ENCODE data around the gene PSME2. TPM values are rescaled to one million over a fixed set of nuclear protein-coding genes. Genes with fewer than 3 reads are reported as not detected.

The PSME2 gene
- total and polyA plus RNA-seq, 9 of the 15 experiments (the other 6 are each of a cell fraction or from before 2014, with no cell fraction given): 111 to 579 (median 159) TPM

DNA sequence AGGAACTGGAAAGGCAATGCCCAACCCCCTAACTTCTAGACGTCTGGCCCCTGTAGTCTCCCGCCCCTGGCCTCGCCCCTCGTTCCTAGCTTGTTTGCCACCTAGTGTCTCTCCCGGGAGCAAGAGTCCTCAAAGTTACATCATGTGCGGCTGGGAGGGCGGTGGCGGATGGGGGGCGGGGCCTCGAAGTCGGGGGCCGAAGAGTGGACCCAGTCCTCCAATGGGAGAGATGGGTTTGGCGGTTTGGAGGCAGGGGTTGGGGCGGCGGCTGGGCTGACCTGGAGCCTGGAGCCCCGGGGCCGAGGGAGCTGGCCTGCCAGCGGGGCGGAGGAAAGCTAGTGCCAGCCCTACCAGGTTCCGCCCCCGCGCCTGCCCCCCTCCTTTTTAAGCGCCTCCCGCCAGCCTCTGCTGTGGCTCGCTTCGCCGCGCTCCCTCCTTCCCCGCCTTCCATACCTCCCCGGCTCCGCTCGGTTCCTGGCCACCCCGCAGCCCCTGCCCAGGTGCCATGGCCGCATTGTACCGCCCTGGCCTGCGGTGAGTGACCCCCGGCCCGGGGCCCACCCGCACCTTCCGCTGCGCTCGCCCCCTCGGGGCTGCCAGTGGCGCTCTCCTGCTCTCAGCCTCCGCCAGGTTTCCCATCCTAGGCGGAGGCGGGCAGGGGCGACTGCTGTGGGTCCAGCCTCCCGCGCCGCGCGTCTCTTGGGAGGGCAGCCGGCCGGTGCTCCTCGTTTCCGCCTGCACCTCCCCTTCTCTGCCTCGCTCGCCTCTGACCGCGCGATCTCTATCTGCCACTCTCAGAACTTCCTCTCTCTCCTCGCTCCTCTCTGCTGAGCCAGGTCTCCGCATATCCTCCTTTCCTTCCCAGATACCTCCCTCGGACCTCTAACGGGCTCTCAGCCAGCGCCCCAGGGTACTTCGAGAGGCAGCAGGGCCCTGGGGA, 52.2 kb downstream of the PSME2 start, which contains the start of gene PCK2 (continued):
- TF ChIP-seq, protein P1, sequence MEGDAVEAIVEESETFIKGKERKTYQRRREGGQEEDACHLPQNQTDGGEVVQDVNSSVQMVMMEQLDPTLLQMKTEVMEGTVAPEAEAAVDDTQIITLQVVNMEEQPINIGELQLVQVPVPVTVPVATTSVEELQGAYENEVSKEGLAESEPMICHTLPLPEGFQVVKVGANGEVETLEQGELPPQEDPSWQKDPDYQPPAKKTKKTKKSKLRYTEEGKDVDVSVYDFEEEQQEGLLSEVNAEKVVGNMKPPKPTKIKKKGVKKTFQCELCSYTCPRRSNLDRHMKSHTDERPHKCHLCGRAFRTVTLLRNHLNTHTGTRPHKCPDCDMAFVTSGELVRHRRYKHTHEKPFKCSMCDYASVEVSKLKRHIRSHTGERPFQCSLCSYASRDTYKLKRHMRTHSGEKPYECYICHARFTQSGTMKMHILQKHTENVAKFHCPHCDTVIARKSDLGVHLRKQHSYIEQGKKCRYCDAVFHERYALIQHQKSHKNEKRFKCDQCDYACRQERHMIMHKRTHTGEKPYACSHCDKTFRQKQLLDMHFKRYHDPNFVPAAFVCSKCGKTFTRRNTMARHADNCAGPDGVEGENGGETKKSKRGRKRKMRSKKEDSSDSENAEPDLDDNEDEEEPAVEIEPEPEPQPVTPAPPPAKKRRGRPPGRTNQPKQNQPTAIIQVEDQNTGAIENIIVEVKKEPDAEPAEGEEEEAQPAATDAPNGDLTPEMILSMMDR (IDR thresholded peaks at IDR 0.05 in 2 of 3, conservative IDR thresholded peaks at IDR 0.05 in 1 of 3; ENCODE audit: insufficient read depth in 2 of 3, low read depth in 1 of 3, low read length in 3 of 3): no peak
- TF ChIP-seq NUFIP1 (IDR thresholded peaks at IDR 0.05; ENCODE audit: partially characterized antibody): no peak
- TF ChIP-seq, protein P2, sequence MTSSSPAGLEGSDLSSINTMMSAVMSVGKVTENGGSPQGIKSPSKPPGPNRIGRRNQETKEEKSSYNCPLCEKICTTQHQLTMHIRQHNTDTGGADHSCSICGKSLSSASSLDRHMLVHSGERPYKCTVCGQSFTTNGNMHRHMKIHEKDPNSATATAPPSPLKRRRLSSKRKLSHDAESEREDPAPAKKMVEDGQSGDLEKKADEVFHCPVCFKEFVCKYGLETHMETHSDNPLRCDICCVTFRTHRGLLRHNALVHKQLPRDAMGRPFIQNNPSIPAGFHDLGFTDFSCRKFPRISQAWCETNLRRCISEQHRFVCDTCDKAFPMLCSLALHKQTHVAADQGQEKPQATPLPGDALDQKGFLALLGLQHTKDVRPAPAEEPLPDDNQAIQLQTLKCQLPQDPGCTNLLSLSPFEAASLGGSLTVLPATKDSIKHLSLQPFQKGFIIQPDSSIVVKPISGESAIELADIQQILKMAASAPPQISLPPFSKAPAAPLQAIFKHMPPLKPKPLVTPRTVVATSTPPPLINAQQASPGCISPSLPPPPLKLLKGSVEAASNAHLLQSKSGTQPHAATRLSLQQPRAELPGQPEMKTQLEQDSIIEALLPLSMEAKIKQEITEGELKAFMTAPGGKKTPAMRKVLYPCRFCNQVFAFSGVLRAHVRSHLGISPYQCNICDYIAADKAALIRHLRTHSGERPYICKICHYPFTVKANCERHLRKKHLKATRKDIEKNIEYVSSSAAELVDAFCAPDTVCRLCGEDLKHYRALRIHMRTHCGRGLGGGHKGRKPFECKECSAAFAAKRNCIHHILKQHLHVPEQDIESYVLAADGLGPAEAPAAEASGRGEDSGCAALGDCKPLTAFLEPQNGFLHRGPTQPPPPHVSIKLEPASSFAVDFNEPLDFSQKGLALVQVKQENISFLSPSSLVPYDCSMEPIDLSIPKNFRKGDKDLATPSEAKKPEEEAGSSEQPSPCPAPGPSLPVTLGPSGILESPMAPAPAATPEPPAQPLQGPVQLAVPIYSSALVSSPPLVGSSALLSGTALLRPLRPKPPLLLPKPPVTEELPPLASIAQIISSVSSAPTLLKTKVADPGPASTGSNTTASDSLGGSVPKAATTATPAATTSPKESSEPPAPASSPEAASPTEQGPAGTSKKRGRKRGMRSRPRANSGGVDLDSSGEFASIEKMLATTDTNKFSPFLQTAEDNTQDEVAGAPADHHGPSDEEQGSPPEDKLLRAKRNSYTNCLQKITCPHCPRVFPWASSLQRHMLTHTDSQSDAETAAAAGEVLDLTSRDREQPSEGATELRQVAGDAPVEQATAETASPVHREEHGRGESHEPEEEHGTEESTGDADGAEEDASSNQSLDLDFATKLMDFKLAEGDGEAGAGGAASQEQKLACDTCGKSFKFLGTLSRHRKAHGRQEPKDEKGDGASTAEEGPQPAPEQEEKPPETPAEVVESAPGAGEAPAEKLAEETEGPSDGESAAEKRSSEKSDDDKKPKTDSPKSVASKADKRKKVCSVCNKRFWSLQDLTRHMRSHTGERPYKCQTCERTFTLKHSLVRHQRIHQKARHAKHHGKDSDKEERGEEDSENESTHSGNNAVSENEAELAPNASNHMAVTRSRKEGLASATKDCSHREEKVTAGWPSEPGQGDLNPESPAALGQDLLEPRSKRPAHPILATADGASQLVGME (CRISPR knock-in tag; IDR thresholded peaks at IDR 0.05): 0 out of 2 replicates have a peak, but pooled peaks have one; percentile 51
- no peak for TF ChIP-seq PHF21A (IDR thresholded peaks at IDR 0.05; ENCODE audit: borderline replicate concordance, low read depth)
- TF ChIP-seq ZNF347 (CRISPR knock-in tag; IDR thresholded peaks at IDR 0.05; ENCODE audit: low read depth): no peak
- TF ChIP-seq ZNF695 (CRISPR knock-in tag; IDR thresholded peaks at IDR 0.05): no peak
- TF ChIP-seq HCFC1 (IDR thresholded peaks at IDR 0.05; ENCODE audit: low read depth, low read length): no peak
- 0 out of 2 replicates have a peak, but pooled peaks have one; percentile 26 for TF ChIP-seq MBD2 (IDR thresholded peaks at IDR 0.05; ENCODE audit: borderline replicate concordance, low read depth)
- TF ChIP-seq GABPB2 (CRISPR knock-in tag; conservative IDR thresholded peaks at IDR 0.05): no peak
- no peak for TF ChIP-seq KAT8 (IDR thresholded peaks at IDR 0.05; ENCODE audit: low read depth)
- TF ChIP-seq SIN3A (IDR thresholded peaks at IDR 0.05; ENCODE audit: borderline replicate concordance in 2 of 2, control insufficient read depth in 1 of 2, low read depth in 2 of 2, low read length in 2 of 2): 0 out of 4 replicates have a peak, but pooled peaks of 1 of the 2 experiments have one; percentile 9
- no peak for TF ChIP-seq MEIS2 (IDR thresholded peaks at IDR 0.05; ENCODE audit: partially characterized antibody)
- TF ChIP-seq ZNF764 (CRISPR knock-in tag; IDR thresholded peaks at IDR 0.05; ENCODE audit: low read depth): no peak
- TF ChIP-seq, protein P3, sequence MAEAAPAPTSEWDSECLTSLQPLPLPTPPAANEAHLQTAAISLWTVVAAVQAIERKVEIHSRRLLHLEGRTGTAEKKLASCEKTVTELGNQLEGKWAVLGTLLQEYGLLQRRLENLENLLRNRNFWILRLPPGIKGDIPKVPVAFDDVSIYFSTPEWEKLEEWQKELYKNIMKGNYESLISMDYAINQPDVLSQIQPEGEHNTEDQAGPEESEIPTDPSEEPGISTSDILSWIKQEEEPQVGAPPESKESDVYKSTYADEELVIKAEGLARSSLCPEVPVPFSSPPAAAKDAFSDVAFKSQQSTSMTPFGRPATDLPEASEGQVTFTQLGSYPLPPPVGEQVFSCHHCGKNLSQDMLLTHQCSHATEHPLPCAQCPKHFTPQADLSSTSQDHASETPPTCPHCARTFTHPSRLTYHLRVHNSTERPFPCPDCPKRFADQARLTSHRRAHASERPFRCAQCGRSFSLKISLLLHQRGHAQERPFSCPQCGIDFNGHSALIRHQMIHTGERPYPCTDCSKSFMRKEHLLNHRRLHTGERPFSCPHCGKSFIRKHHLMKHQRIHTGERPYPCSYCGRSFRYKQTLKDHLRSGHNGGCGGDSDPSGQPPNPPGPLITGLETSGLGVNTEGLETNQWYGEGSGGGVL (CRISPR knock-in tag; IDR thresholded peaks at IDR 0.05): no peak
- TF ChIP-seq, protein P4, sequence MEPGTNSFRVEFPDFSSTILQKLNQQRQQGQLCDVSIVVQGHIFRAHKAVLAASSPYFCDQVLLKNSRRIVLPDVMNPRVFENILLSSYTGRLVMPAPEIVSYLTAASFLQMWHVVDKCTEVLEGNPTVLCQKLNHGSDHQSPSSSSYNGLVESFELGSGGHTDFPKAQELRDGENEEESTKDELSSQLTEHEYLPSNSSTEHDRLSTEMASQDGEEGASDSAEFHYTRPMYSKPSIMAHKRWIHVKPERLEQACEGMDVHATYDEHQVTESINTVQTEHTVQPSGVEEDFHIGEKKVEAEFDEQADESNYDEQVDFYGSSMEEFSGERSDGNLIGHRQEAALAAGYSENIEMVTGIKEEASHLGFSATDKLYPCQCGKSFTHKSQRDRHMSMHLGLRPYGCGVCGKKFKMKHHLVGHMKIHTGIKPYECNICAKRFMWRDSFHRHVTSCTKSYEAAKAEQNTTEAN (CRISPR knock-in tag; IDR thresholded peaks at IDR 0.05): no peak

Data from K562 (cell line).